ENCODE data around the gene METTL15. TPM values are rescaled to one million over a fixed set of nuclear protein-coding genes. Genes with fewer than 3 reads are reported as not detected.

The METTL15 gene
- total and polyA plus RNA-seq, 2 experiments from 2014 or later, result 9.0 to 19.8 TPM

- Histone ChIP-seq H3K4me2 (no peak overlapping the region), H3K79me2 (replicated peaks; ENCODE audit: insufficient read depth) (no peaks in the 10 kb centered on the region), H3F3A (replicated peaks; ENCODE audit: low read depth) (no peaks in the 10 kb centered on the region), H3K4me3 (no peak overlapping the region), H4K20me1 (replicated peaks; ENCODE audit: insufficient read depth) (no peaks in the 10 kb centered on the region), H3K27me3 (ENCODE audit: insufficient read depth) (no peaks in the 10 kb centered on the region), H3K36me3 (ENCODE audit: insufficient read depth) (no peaks in the 10 kb centered on the region), H3K27ac (ENCODE audit: low read depth) (no peak overlapping the region), H3K9me2 (ENCODE audit: insufficient read depth) (no peaks in the 10 kb centered on the region), H3K4me1 (ENCODE audit: insufficient read depth) (peaks cover 3% of the 10 kb centered on the region; the same call in 1 of the 2 replicates), H2AFZ (no peak overlapping the region)
- Mint-ChIP-seq H3K27ac (no peak overlapping the region), H3K9me3 (no peaks in the 10 kb centered on the region; the same call in 2 of the 3 replicates), H3K27me3 (ENCODE audit: insufficient read depth, low read depth, poor library complexity) (no peaks in the 10 kb centered on the region), H3K36me3 (ENCODE audit: low read depth) (no peaks in the 10 kb centered on the region), H3K4me1 (peaks cover 9% of the 10 kb centered on the region; the same call in 2 of the 3 replicates), H3K4me3 (no peak overlapping the region)
- DNase-seq (ENCODE audit: low spot score), result no peak
- ATAC-seq, result no peak
- TF ChIP-seq NANOG (IDR thresholded peaks at IDR 0.05; ENCODE audit: borderline replicate concordance), result no peak
- TF ChIP-seq CREB1 (CRISPR knock-in tag; IDR thresholded peaks at IDR 0.05; ENCODE audit: low read depth), result no peak
- no peak for TF ChIP-seq ZNF331 (CRISPR knock-in tag; IDR thresholded peaks at IDR 0.05; ENCODE audit: low read depth)
- no peak for TF ChIP-seq STAT1 (IDR thresholded peaks at IDR 0.05; ENCODE audit: unreplicated experiment)
These were observed 238.0 kb downstream of the METTL15 start for GRCh38 chr11:28346209-28346608.

DNA sequence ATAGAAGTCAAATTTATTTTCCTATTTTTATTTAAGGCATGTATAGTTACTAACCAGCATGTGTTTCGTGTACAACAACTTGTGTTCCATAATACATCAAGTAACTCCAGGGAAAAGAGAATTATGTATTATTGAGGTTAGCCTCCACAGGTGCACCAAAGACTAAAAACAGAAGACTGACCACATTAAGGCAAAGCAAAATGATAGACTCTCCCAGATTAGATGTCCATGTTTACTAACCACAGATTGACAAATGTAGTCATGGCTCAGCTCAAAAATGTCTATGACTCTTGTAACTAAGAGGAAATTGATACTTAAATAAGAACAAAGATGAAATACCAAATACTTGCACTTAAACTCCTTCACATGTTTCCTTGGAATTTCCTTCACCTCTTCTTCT is 238.5 kb downstream of the METTL15 start:
- Mint-ChIP-seq H3K9me3 (no peaks in the 10 kb centered on the region; the same call in 2 of the 3 replicates), H3K27ac (no peak overlapping the region), H3K27me3 (ENCODE audit: insufficient read depth, low read depth, poor library complexity) (no peaks in the 10 kb centered on the region), H3K4me3 (no peak overlapping the region), H3K36me3 (ENCODE audit: low read depth) (no peaks in the 10 kb centered on the region), H3K4me1 (peaks cover 9% of the 10 kb centered on the region; the same call in 2 of the 3 replicates)
- Histone ChIP-seq H3F3A (replicated peaks; ENCODE audit: low read depth) (no peaks in the 10 kb centered on the region), H3K4me2 (no peak overlapping the region), H3K79me2 (replicated peaks; ENCODE audit: insufficient read depth) (no peaks in the 10 kb centered on the region), H2AFZ (no peak overlapping the region), H3K4me1 (ENCODE audit: insufficient read depth) (peaks cover 3% of the 10 kb centered on the region; the same call in 1 of the 2 replicates), H3K4me3 (no peak overlapping the region), H3K36me3 (ENCODE audit: insufficient read depth) (no peaks in the 10 kb centered on the region), H3K27ac (ENCODE audit: low read depth) (no peak overlapping the region), H4K20me1 (replicated peaks; ENCODE audit: insufficient read depth) (no peaks in the 10 kb centered on the region), H3K27me3 (ENCODE audit: insufficient read depth) (no peaks in the 10 kb centered on the region), H3K9me2 (ENCODE audit: insufficient read depth) (no peaks in the 10 kb centered on the region)
- no peak for DNase-seq (ENCODE audit: low spot score)
- no peak for ATAC-seq
- TF ChIP-seq, protein P1, sequence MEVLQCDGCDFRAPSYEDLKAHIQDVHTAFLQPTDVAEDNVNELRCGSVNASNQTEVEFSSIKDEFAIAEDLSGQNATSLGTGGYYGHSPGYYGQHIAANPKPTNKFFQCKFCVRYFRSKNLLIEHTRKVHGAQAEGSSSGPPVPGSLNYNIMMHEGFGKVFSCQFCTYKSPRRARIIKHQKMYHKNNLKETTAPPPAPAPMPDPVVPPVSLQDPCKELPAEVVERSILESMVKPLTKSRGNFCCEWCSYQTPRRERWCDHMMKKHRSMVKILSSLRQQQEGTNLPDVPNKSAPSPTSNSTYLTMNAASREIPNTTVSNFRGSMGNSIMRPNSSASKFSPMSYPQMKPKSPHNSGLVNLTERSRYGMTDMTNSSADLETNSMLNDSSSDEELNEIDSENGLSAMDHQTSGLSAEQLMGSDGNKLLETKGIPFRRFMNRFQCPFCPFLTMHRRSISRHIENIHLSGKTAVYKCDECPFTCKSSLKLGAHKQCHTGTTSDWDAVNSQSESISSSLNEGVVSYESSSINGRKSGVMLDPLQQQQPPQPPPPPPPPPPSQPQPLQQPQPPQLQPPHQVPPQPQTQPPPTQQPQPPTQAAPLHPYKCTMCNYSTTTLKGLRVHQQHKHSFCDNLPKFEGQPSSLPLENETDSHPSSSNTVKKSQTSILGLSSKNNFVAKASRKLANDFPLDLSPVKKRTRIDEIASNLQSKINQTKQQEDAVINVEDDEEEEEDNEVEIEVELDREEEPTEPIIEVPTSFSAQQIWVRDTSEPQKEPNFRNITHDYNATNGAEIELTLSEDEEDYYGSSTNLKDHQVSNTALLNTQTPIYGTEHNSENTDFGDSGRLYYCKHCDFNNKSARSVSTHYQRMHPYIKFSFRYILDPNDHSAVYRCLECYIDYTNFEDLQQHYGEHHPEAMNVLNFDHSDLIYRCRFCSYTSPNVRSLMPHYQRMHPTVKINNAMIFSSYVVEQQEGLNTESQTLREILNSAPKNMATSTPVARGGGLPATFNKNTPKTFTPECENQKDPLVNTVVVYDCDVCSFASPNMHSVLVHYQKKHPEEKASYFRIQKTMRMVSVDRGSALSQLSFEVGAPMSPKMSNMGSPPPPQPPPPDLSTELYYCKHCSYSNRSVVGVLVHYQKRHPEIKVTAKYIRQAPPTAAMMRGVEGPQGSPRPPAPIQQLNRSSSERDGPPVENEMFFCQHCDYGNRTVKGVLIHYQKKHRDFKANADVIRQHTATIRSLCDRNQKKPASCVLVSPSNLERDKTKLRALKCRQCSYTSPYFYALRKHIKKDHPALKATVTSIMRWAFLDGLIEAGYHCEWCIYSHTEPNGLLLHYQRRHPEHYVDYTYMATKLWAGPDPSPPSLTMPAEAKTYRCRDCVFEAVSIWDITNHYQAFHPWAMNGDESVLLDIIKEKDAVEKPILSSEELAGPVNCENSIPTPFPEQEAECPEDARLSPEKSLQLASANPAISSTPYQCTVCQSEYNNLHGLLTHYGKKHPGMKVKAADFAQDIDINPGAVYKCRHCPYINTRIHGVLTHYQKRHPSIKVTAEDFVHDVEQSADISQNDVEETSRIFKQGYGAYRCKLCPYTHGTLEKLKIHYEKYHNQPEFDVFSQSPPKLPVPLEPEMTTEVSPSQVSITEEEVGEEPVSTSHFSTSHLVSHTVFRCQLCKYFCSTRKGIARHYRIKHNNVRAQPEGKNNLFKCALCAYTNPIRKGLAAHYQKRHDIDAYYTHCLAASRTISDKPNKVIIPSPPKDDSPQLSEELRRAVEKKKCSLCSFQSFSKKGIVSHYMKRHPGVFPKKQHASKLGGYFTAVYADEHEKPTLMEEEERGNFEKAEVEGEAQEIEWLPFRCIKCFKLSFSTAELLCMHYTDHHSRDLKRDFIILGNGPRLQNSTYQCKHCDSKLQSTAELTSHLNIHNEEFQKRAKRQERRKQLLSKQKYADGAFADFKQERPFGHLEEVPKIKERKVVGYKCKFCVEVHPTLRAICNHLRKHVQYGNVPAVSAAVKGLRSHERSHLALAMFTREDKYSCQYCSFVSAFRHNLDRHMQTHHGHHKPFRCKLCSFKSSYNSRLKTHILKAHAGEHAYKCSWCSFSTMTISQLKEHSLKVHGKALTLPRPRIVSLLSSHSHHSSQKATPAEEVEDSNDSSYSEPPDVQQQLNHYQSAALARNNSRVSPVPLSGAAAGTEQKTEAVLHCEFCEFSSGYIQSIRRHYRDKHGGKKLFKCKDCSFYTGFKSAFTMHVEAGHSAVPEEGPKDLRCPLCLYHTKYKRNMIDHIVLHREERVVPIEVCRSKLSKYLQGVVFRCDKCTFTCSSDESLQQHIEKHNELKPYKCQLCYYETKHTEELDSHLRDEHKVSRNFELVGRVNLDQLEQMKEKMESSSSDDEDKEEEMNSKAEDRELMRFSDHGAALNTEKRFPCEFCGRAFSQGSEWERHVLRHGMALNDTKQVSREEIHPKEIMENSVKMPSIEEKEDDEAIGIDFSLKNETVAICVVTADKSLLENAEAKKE (CRISPR knock-in tag; IDR thresholded peaks at IDR 0.05), result no peak
- TF ChIP-seq, protein P2, sequence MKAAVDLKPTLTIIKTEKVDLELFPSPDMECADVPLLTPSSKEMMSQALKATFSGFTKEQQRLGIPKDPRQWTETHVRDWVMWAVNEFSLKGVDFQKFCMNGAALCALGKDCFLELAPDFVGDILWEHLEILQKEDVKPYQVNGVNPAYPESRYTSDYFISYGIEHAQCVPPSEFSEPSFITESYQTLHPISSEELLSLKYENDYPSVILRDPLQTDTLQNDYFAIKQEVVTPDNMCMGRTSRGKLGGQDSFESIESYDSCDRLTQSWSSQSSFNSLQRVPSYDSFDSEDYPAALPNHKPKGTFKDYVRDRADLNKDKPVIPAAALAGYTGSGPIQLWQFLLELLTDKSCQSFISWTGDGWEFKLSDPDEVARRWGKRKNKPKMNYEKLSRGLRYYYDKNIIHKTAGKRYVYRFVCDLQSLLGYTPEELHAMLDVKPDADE (IDR thresholded peaks at IDR 0.05), result no peak
- TF ChIP-seq, protein P3, sequence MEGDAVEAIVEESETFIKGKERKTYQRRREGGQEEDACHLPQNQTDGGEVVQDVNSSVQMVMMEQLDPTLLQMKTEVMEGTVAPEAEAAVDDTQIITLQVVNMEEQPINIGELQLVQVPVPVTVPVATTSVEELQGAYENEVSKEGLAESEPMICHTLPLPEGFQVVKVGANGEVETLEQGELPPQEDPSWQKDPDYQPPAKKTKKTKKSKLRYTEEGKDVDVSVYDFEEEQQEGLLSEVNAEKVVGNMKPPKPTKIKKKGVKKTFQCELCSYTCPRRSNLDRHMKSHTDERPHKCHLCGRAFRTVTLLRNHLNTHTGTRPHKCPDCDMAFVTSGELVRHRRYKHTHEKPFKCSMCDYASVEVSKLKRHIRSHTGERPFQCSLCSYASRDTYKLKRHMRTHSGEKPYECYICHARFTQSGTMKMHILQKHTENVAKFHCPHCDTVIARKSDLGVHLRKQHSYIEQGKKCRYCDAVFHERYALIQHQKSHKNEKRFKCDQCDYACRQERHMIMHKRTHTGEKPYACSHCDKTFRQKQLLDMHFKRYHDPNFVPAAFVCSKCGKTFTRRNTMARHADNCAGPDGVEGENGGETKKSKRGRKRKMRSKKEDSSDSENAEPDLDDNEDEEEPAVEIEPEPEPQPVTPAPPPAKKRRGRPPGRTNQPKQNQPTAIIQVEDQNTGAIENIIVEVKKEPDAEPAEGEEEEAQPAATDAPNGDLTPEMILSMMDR (conservative IDR thresholded peaks at IDR 0.05; ENCODE audit: low read depth in 2 of 2), result no peak
- TF ChIP-seq EZH2 (IDR thresholded peaks at IDR 0.05; ENCODE audit: low read depth, unreplicated experiment) (no peak), CREB1 (CRISPR knock-in tag; IDR thresholded peaks at IDR 0.05; ENCODE audit: low read depth) (no peak), POLR2AphosphoS5 (IDR thresholded peaks at IDR 0.05; ENCODE audit: low read depth) (no peak)

Measured in GM23338 (cell line).